ENCODE measurements around the gene MYH13.

Gene MYH13

GRCh38 chr17:10251212-10251948 lies 121.4 kb downstream of the MYH13 start:
- no peak for DNase-seq (ENCODE audit: low read depth, low spot score)
